A549 (cell line): ENCODE measurements around the gene DSCAML1.

Experiments
- BHLHE40 ChIP-seq: IDR thresholded peaks from 2 replicates; pipeline ENCODE4 v1.6.1; 2012; ENCODE audit warnings: low read depth, low read length, inconsistent platforms
- CBX8 ChIP-seq: fragments of 200-600 bp; sonication (generic); IDR thresholded peaks from 2 replicates; pipeline ENCODE4 v1.6.1; 2016
- CTCF ChIP-seq: fragments of >200 bp; sonication (Bioruptor Twin); formaldehyde crosslinking; IDR thresholded peaks from 3 replicates; pipeline ENCODE4 v1.5.1; 2016
- EP300 ChIP-seq, 2 experiments: fragments of >200 bp; sonication (Bioruptor Twin); formaldehyde crosslinking; IDR thresholded peaks; 2 replicates in 1 of 2; 3 replicates in 1 of 2; pipeline ENCODE4 v1.6.1; 2016 to 2017
- MAZ ChIP-seq: fragments of 150-350 bp; IDR thresholded peaks from 2 replicates; pipeline ENCODE4 v1.6.1; 2014; ENCODE audit warnings: antibody characterized with exemption, low read depth, low read length, borderline replicate concordance
- NPAS2 ChIP-seq: fragments of 250-450 bp; sonication (Bioruptor Pico); IDR thresholded peaks from 2 replicates; pipeline ENCODE4 v1.8.0; 2022; ENCODE audit warnings: mild to moderate bottlenecking, moderate library complexity, borderline replicate concordance
- POLR2A ChIP-seq: IDR thresholded peaks from 2 replicates; pipeline ENCODE4 v1.6.1; 2012; ENCODE audit warnings: mild to moderate bottlenecking, low read length
- RAD21 ChIP-seq, 2 experiments: fragments of >200 bp in 1 of 2; sonication (Bioruptor Twin) in 1 of 2; formaldehyde crosslinking in 1 of 2; IDR thresholded peaks in 1 of 2; conservative IDR thresholded peaks in 1 of 2; 2 replicates in 1 of 2; 3 replicates in 1 of 2; pipeline ENCODE4 v1.6.1; 2012 to 2018; ENCODE audit warnings: inconsistent platforms in 1 of 2

DNA sequence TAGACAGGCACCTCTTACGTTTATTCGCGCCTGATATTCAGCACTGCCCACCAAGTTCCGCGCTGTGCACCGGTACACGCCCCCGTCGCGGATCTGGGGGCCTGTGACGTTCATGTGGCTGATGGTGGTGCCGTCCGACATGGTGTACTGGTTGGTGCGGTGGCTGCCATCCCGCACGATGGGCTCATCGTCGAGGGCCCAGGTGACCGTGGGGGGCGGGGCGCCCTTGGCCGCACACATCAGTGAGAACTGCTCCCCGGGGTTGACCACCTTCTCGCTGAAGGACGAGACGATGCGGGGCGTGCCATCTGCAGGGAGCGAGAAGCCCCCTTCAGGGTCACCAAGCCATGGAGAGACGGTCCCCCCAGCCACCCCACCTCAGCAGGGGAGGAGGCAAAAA, 278.6 kb downstream of the DSCAML1 start:
- no peak for TF ChIP-seq RAD21 (conservative IDR thresholded peaks at IDR 0.05 in 1 of 2, IDR thresholded peaks at IDR 0.05 in 1 of 2)
- no peak for TF ChIP-seq CBX8
- no peak for TF ChIP-seq POLR2A
- no peak for TF ChIP-seq EP300 (IDR thresholded peaks at IDR 0.05)
- TF ChIP-seq CTCF = no peak
- no peak for TF ChIP-seq NPAS2 (CRISPR knock-in tag)
- no peak for TF ChIP-seq MAZ
- TF ChIP-seq BHLHE40 = no peak
